Mucosa of descending colon (tissue), 3 donors: ENCODE measurements around the gene IRF1. TPM values are rescaled to one million over a fixed set of nuclear protein-coding genes. Genes with fewer than 3 reads are reported as not detected.

Experiments used
- ATAC-seq: fragments of 200-7000 bp; cut with Tn5 transposase; one replicate; pipeline ENCODE4 v1.9.1; 2020; ENCODE audit warnings: mild to moderate bottlenecking, moderate library complexity
- DNase-seq, 3 donors: peaks; one replicate each; pipeline ENCODE4 v3.0.0-alpha.2; 2020
- H3K36me3 ChIP-seq: fragments of 200-600 bp; one replicate; pipeline ENCODE4 v1.8.0; 2021; ENCODE audit warnings: low read depth, mild to moderate bottlenecking
- H3K4me1 ChIP-seq: fragments of 200-600 bp; one replicate; pipeline ENCODE4 v1.8.0; 2021; ENCODE audit warnings: low read depth, mild to moderate bottlenecking
- H3K4me3 ChIP-seq: fragments of 200-600 bp; one replicate; pipeline ENCODE4 v1.8.0; 2021; ENCODE audit warnings: mild to moderate bottlenecking
- H3K9me3 ChIP-seq: fragments of 200-600 bp; one replicate; pipeline ENCODE4 v1.8.0; 2021; ENCODE audit warnings: mild to moderate bottlenecking
- CTCF ChIP-seq: fragments of 200-600 bp; IDR thresholded peaks from one replicate; pipeline ENCODE4 v1.8.0; 2022; ENCODE audit warnings: antibody characterized with exemption, mild to moderate bottlenecking
- intact Hi-C, 2 donors: fragments of 100-400 bp; cut with DNase I in 1 of 2; cut with micrococcal nuclease in 1 of 2; formaldehyde crosslinking; loops; one replicate each; pipeline versions ENCODE4 v1.11.0 to v1.11.1; 2022; cut with DNase I, micrococcal nuclease
- total RNA-seq, 3 donors: library from RNA; stranded (reverse); fragmentation: NEBNext Ultra II Directional in 2 of 3; extraction: Animal tissue kit (Norgen Biotek cat#: 25700) in 2 of 3; gene quantifications; one replicate each; pipeline versions ENCODE4 v1.2.1 to v1.2.4, GENCODE V29; 2021 to 2023
- donor health status: DM: no; HTN: no; CAD: no; lungs with moderate emphysema.
- donor health status: DM: no; HTN: no; CAD: no.
- donor health status: DM: no; HTN: yes; CAD: no.

The IRF1 gene
- total RNA-seq, 3 donors from 2014 or later = 89.4 to 172 (median 143) TPM

DNA sequence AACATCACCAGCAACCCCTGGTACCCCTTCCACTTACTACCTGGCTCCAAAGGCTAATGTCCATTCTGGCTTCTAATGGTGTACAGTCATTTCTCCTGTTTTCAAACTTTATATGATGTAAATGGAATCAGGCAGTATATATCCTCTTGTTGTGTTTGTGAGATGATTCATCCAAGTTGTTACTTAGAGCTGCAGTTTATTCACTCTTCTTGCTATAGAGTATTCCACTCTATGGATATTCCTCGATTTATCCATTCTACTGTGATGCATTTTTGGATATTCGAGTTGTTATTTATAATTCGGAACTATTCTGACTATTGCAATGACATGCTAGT is 32.4 kb downstream of the IRF1 start:
- no peaks in the 10 kb centered on the region for H3K9me3 ChIP-seq
- DNase-seq = no peak
- H3K4me1 ChIP-seq = peaks cover 57% of the 10 kb centered on the region
- no peak overlapping the region for H3K4me3 ChIP-seq
- TF ChIP-seq CTCF = no peak
- no peaks in the 10 kb centered on the region for H3K36me3 ChIP-seq
- intact Hi-C loops = no loop called here
- ATAC-seq = no peak

- ATAC-seq (peak; percentile 43), DNase-seq (peak in 2 of 3 donors; percentile 46 to 76)
- Histone ChIP-seq H3K4me1 (peaks cover 51% of the 10 kb centered on the region), H3K9me3 (no peaks in the 10 kb centered on the region), H3K4me3 (no peak overlapping the region), H3K36me3 (no peaks in the 10 kb centered on the region)
- TF ChIP-seq CTCF = no peak
- intact Hi-C loops = no loop called here
These were observed 33.0 kb downstream of the IRF1 start for GRCh38 chr5:132457371-132458225.

GRCh38 chr5:132456987-132457361 is 33.6 kb downstream of the IRF1 start:
- intact Hi-C loops = no loop called here
- no peaks in the 10 kb centered on the region for H3K36me3 ChIP-seq

DNA sequence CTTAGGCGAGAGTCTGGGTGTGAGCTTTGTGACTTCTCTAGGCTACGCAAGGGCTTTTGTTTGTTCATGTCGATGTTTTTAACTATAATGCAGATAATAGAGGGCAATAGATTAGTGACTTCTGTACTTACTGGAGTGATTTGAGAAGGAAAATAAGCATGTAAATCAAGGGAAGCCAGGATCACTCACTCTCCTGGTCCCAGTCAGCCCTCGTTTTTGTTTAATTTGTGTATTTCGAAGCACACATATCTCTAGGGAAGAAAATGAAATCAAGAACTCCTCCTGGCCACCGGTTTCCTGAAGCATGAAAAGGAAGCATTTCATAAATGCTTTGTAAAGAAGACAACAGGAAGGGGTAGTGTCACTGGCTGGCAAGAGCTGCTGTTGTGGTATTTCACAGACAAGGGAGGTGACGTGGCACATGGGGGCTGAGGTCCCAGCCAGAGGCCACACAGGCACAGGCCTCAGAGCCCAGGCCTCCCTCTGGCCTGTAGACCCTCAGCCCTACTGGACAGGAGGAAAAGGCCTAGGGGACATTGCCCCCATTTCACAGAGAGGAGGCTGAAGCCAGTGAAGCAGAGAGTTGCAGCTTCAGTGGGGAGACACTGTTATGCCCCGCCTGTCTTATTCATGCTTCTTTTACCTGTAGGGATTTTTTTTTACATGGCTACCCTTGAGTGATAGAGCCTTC is 34.1 kb downstream of the IRF1 start:
- Histone ChIP-seq H3K4me3 (no peak overlapping the region), H3K36me3 (no peaks in the 10 kb centered on the region), H3K9me3 (no peaks in the 10 kb centered on the region), H3K4me1 (peaks cover 40% of the 10 kb centered on the region)
- ATAC-seq (peak; percentile 66), DNase-seq (peak; percentile 69 to 85 (median 75))
- no peak for TF ChIP-seq CTCF
- intact Hi-C loops = no loop called here

More at GRCh38 chr5:132456987-132457361, 33.6 kb downstream of the IRF1 start:
- Histone ChIP-seq H3K4me3 (no peak overlapping the region), H3K9me3 (no peaks in the 10 kb centered on the region), H3K4me1 (peaks cover 45% of the 10 kb centered on the region)
- TF ChIP-seq CTCF = no peak
- ATAC-seq (peak; percentile 18), DNase-seq (peak in 2 of 3 donors; percentile 45 to 65)

DNA sequence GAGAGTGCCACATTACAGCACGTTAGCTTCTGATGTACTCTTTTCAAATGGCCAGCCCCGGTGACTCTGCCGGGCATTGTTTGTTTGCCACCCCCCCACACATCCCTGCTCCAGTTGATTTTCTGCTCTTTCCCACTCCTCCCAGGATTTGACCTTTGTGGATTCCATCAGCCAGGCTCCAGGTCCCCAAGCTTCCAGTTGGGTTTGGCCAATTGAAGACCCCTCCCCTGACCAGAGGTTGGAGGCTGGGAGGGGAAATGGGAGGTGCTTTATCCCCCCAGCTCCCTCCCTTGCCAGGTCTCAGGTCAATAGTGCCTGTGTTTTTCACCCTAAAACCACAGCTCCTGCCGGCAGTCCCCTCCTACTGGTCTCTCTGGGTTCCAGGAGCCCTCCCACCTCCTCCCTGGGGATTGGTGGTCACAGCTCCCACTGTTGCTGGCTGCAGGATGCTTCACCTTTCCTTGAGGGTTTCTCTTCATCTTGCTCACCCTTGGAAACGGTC is 34.9 kb downstream of the IRF1 start:
- Histone ChIP-seq H3K9me3 (no peaks in the 10 kb centered on the region), H3K4me1 (peaks cover 33% of the 10 kb centered on the region), H3K36me3 (no peaks in the 10 kb centered on the region), H3K4me3 (no peak overlapping the region)
- no peak for TF ChIP-seq CTCF
- DNase-seq (peak in 1 of 3 donors; percentile 55), ATAC-seq (no peak)
- intact Hi-C loops = no loop called here
